PC-9 (cell line): ENCODE data around the gene HOATZ.

Experiments used
- EZH2 ChIP-seq: fragments of 200-600 bp; sonication (generic); IDR thresholded peaks from 2 replicates; pipeline ENCODE4 v1.8.0; 2017; ENCODE audit warnings: antibody characterized with exemption, low read depth
- TF ChIP-seq, protein P1 (sequence below): fragments of 200-600 bp; sonication (generic); conservative IDR thresholded peaks from 2 replicates; pipeline ENCODE4 v1.6.1; 2017; ENCODE audit warnings: mixed run types, antibody characterized with exemption, mild to moderate bottlenecking, moderate library complexity

DNA sequence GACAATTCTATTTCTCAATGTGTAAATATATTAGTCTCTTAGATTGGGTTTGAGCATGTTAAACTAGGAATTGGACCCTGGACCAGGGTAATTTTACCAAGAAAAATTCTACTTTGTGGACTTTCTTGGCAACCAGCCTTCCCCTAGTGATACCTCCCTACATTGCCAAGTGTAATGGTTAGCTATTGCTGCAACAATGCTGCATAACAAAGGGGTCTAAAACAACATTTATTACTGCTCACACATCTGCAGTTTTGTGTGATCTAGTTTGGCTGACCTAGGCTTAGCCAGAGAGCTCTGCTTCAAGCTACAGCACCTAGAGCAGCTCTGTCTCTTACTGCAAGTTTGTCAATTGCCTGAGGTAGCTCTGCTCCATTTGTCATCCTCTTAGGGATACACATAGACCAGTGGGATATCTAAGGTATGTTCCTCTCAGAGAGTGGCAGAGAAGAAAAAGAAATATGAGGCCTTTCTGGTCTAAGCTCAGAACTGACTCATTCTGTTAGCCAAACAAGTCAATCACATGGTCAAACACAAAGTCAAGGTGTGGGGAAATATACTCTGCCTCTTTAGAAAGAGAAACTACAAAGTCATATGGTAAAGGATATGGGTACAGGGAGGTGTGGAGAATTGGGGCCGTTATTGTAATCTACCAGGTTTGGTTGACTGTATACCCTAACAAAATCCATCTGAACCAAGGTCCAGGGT lies 24.0 kb downstream of the HOATZ start:
- TF ChIP-seq, protein P1, sequence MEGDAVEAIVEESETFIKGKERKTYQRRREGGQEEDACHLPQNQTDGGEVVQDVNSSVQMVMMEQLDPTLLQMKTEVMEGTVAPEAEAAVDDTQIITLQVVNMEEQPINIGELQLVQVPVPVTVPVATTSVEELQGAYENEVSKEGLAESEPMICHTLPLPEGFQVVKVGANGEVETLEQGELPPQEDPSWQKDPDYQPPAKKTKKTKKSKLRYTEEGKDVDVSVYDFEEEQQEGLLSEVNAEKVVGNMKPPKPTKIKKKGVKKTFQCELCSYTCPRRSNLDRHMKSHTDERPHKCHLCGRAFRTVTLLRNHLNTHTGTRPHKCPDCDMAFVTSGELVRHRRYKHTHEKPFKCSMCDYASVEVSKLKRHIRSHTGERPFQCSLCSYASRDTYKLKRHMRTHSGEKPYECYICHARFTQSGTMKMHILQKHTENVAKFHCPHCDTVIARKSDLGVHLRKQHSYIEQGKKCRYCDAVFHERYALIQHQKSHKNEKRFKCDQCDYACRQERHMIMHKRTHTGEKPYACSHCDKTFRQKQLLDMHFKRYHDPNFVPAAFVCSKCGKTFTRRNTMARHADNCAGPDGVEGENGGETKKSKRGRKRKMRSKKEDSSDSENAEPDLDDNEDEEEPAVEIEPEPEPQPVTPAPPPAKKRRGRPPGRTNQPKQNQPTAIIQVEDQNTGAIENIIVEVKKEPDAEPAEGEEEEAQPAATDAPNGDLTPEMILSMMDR = no peak
- TF ChIP-seq EZH2 = no peak
